Karpas-422 (cell line): Measurements from ENCODE around the gene SSBP3. TPM values are rescaled to one million over a fixed set of nuclear protein-coding genes. Genes with fewer than 3 reads are reported as not detected.
"Not testable (repeated sequence)": the region's sequence is repeated elsewhere in the genome, so short reads cannot be mapped to it uniquely, and the experiment has no call there.

ENCODE experiments used
- DNase-seq: peaks from one replicate; pipeline ENCODE4 v3.0.0-alpha.2; 2015
- H2AFZ ChIP-seq: fragments of 200-600 bp; sonication (generic); 2 replicates; pipeline ENCODE4 v1.6.1; 2014; ENCODE audit warnings: antibody characterized with exemption, low read length, mixed read lengths
- H3K27ac ChIP-seq: fragments of 200-600 bp; sonication (generic); 2 replicates; pipeline ENCODE4 v1.5.1; 2014; ENCODE audit warnings: mild to moderate bottlenecking, low read length, moderate library complexity
- H3K27me3 ChIP-seq: fragments of 200-600 bp; sonication (generic); 2 replicates; pipeline ENCODE4 v1.6.1; 2014; ENCODE audit warnings: low read length, mixed read lengths
- H3K36me3 ChIP-seq: fragments of 200-600 bp; sonication (generic); 2 replicates; pipeline ENCODE4 v1.6.1; 2014; ENCODE audit warnings: low read length, mixed read lengths; ENCODE audit not compliant: insufficient read depth
- H3K4me1 ChIP-seq: fragments of 200-600 bp; sonication (generic); 2 replicates; pipeline ENCODE4 v1.6.1; 2014; ENCODE audit warnings: mild to moderate bottlenecking, low read length, mixed read lengths
- H3K4me2 ChIP-seq: fragments of 200-600 bp; sonication (generic); 2 replicates; pipeline ENCODE4 v1.6.1; 2014; ENCODE audit warnings: low read length, low read depth, mild to moderate bottlenecking; ENCODE audit not compliant: poor library complexity, severe bottlenecking
- H3K4me3 ChIP-seq: fragments of 200-600 bp; sonication (generic); 2 replicates; pipeline ENCODE4 v1.5.1; 2014; ENCODE audit warnings: mild to moderate bottlenecking, antibody characterized with exemption, low read length, mixed read lengths
- H3K79me2 ChIP-seq: fragments of 200-600 bp; sonication (generic); 2 replicates; pipeline ENCODE4 v1.6.1; 2014; ENCODE audit warnings: mild to moderate bottlenecking, low read length, mixed read lengths
- H3K9ac ChIP-seq: fragments of 200-600 bp; sonication (generic); 2 replicates; pipeline ENCODE4 v1.6.0; 2014; ENCODE audit warnings: low read length
- H3K9me2 ChIP-seq: fragments of 200-600 bp; sonication (generic), shearing (Covaris generic); replicated peaks from 2 replicates; pipeline ENCODE4 v1.6.0; 2014; ENCODE audit warnings: mild to moderate bottlenecking, low read length, moderate library complexity; ENCODE audit not compliant: insufficient read depth
- H3K9me3 ChIP-seq: fragments of 300-700, 200-600 bp; sonication (generic); 2 replicates; pipeline ENCODE4 v1.6.1; 2014; ENCODE audit warnings: low read length, mixed read lengths
- H4K20me1 ChIP-seq: fragments of 200-600 bp; sonication (generic); 2 replicates; pipeline ENCODE4 v1.6.1; 2014; ENCODE audit warnings: mild to moderate bottlenecking, antibody characterized with exemption, low read length, low read depth; ENCODE audit not compliant: insufficient read depth
- total RNA-seq: library from RNA; depleted of rRNA; stranded (reverse); fragments of >200 nt; shearing (Covaris generic); gene quantifications from 2 replicates; pipeline ENCODE4 v1.2.3, GENCODE V29; 2014; ENCODE audit warnings: low replicate concordance

SSBP3 gene
- total RNA-seq, 1 experiment from 2014 or later, result 4.7 TPM

- H3K4me3 ChIP-seq, result no peak overlapping the region
- no peaks in the 10 kb centered on the region for H3K36me3 ChIP-seq
- no peak for DNase-seq
- H3K27ac ChIP-seq, result no peak overlapping the region
- H3K9me2 ChIP-seq, result no peaks in the 10 kb centered on the region
- no peak overlapping the region for H3K9ac ChIP-seq
- no peaks in the 10 kb centered on the region for H3K79me2 ChIP-seq
- H4K20me1 ChIP-seq, result no peaks in the 10 kb centered on the region
- H3K9me3 ChIP-seq, result no peaks in the 10 kb centered on the region
- H3K4me2 ChIP-seq, result no peak overlapping the region
- no peaks in the 10 kb centered on the region for H3K4me1 ChIP-seq
- no peak overlapping the region for H2AFZ ChIP-seq
- H3K27me3 ChIP-seq, result no peaks in the 10 kb centered on the region
These were observed 171.9 kb downstream of the SSBP3 start for GRCh38 chr1:54234284-54234683.

DNA sequence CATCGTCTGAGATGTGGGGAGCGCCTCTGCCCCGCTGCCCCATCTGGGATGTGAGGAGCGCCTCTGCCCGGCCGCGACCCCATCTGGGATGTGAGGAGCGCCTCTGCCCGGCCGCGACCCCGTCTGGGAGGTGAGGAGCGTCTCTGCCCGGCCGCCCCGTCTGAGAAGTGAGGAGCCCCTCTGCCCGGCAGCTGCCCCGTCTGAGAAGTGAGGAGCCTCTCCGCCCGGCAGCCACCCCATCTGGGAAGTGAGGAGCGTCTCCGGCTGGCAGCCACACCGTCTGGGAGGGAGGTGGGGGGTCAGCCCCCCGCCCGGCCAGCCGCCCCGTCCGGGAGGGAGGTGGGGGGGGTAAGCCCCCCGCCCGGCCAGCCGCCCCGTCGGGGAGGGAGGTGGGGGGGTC, 173.0 kb downstream of the SSBP3 start:
- not testable (repeated sequence) for H3K9me3 ChIP-seq, H3K4me1 ChIP-seq, H2AFZ ChIP-seq, H3K9me2 ChIP-seq, H3K27me3 ChIP-seq, H3K9ac ChIP-seq, H4K20me1 ChIP-seq, DNase-seq, H3K36me3 ChIP-seq, H3K27ac ChIP-seq, H3K79me2 ChIP-seq, H3K4me2 ChIP-seq, H3K4me3 ChIP-seq

- H3K9ac ChIP-seq, result no peak overlapping the region
- no peaks in the 10 kb centered on the region for H3K4me1 ChIP-seq
- no peaks in the 10 kb centered on the region for H3K36me3 ChIP-seq
- H2AFZ ChIP-seq, result no peak overlapping the region
- no peak overlapping the region for H3K4me2 ChIP-seq
- no peaks in the 10 kb centered on the region for H3K9me2 ChIP-seq
- no peaks in the 10 kb centered on the region for H4K20me1 ChIP-seq
- no peaks in the 10 kb centered on the region for H3K79me2 ChIP-seq
- H3K4me3 ChIP-seq, result no peak overlapping the region
- H3K27me3 ChIP-seq, result no peaks in the 10 kb centered on the region
- no peak for DNase-seq
- no peak overlapping the region for H3K27ac ChIP-seq
- no peaks in the 10 kb centered on the region for H3K9me3 ChIP-seq
These were observed 175.5 kb downstream of the SSBP3 start for GRCh38 chr1:54230507-54231339.

GRCh38 chr1:54229281-54229891, 176.8 kb downstream of the SSBP3 start:
- no peak overlapping the region for H2AFZ ChIP-seq
- H3K36me3 ChIP-seq, result no peaks in the 10 kb centered on the region
- no peak overlapping the region for H3K27ac ChIP-seq
- no peaks in the 10 kb centered on the region for H3K4me1 ChIP-seq
- H3K79me2 ChIP-seq, result no peaks in the 10 kb centered on the region
- H3K4me2 ChIP-seq, result no peak overlapping the region
- H3K9me3 ChIP-seq, result no peaks in the 10 kb centered on the region
- no peak for DNase-seq
- no peaks in the 10 kb centered on the region for H4K20me1 ChIP-seq
- H3K4me3 ChIP-seq, result no peak overlapping the region
- H3K27me3 ChIP-seq, result no peaks in the 10 kb centered on the region
- H3K9ac ChIP-seq, result no peak overlapping the region
- H3K9me2 ChIP-seq, result no peaks in the 10 kb centered on the region

DNA sequence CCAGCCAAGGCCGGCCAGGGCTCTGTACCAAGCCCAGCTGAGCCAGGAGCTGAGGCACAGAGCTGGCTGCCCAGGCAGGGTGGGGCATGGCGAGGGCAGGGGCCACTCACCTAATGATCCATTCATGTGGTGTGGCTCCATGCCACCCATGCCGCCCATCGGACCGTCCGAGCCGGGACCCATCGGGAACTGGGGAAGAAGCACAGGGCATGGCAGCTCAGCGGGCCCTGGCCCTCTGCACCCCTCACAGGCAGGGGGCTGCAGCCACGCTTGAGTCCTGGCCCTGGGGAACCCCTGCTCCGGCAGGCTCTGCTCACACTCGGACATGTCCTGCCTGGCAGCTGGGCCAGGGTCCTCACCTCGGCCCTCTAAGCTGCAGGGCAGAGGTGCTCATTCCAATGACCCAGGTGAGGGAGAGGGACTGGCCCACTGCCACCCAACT, 177.5 kb downstream of the SSBP3 start:
- Histone ChIP-seq H3K9ac (no peak overlapping the region), H3K9me3 (no peaks in the 10 kb centered on the region), H3K9me2 (no peaks in the 10 kb centered on the region), H3K36me3 (no peaks in the 10 kb centered on the region), H3K79me2 (no peaks in the 10 kb centered on the region), H3K4me2 (no peak overlapping the region), H3K4me3 (no peak overlapping the region), H3K4me1 (no peaks in the 10 kb centered on the region), H3K27me3 (no peaks in the 10 kb centered on the region), H2AFZ (no peak overlapping the region), H4K20me1 (no peaks in the 10 kb centered on the region), H3K27ac (no peak overlapping the region)
- no peak for DNase-seq

- no peak for DNase-seq
- Histone ChIP-seq H3K27ac (no peak overlapping the region), H3K9ac (no peak overlapping the region), H2AFZ (no peak overlapping the region), H3K9me2 (no peaks in the 10 kb centered on the region), H3K79me2 (no peaks in the 10 kb centered on the region), H3K9me3 (no peaks in the 10 kb centered on the region), H3K36me3 (no peaks in the 10 kb centered on the region), H3K27me3 (no peaks in the 10 kb centered on the region), H3K4me2 (no peak overlapping the region), H3K4me3 (no peak overlapping the region), H4K20me1 (no peaks in the 10 kb centered on the region), H3K4me1 (no peaks in the 10 kb centered on the region)
These were observed 178.3 kb downstream of the SSBP3 start for GRCh38 chr1:54227891-54228310.

DNA sequence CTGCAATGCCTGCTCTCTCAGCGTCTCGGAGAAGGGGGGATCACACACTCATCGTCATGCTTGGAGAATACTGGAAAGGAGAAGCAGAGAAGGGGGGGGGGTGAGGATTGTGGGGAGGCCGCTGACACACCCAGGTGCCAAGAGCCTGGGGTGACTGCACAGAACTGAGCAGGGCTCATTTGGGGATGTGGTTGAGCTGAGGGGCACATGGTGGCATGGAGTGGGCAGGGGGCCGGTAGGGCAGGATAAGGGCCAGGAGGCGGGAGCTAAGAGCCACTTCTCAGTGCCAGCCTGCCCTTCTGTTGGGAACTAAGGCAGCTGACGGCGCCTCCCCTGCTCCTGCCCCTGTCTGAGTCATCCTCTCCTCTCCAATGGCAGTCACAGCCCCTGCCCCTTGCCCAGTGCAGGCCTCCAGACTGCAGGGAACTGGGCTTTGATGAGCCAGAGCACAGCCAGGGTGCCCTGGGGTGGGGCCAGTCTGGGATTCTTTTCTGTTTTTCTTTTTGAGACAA, 179.0 kb downstream of the SSBP3 start:
- H3K9me2 ChIP-seq, result no peaks in the 10 kb centered on the region
- H3K36me3 ChIP-seq, result no peaks in the 10 kb centered on the region
- no peaks in the 10 kb centered on the region for H3K4me1 ChIP-seq
- no peak overlapping the region for H2AFZ ChIP-seq
- no peaks in the 10 kb centered on the region for H3K79me2 ChIP-seq
- DNase-seq, result no peak
- no peaks in the 10 kb centered on the region for H3K9me3 ChIP-seq
- no peak overlapping the region for H3K4me3 ChIP-seq
- H3K27ac ChIP-seq, result no peak overlapping the region
- no peak overlapping the region for H3K9ac ChIP-seq
- H3K4me2 ChIP-seq, result no peak overlapping the region
- no peaks in the 10 kb centered on the region for H4K20me1 ChIP-seq
- no peaks in the 10 kb centered on the region for H3K27me3 ChIP-seq

- Histone ChIP-seq H3K4me1 (no peaks in the 10 kb centered on the region), H2AFZ (no peak overlapping the region), H3K9me3 (no peaks in the 10 kb centered on the region), H3K9ac (no peak overlapping the region), H4K20me1 (no peaks in the 10 kb centered on the region), H3K36me3 (no peaks in the 10 kb centered on the region), H3K27me3 (no peaks in the 10 kb centered on the region), H3K4me2 (no peak overlapping the region), H3K27ac (no peak overlapping the region), H3K9me2 (no peaks in the 10 kb centered on the region), H3K4me3 (no peak overlapping the region), H3K79me2 (no peaks in the 10 kb centered on the region)
- no peak for DNase-seq
These were observed 180.1 kb downstream of the SSBP3 start for GRCh38 chr1:54225986-54226559.
